Stimulated activated CD8-positive, alpha-beta memory T cell treated with anti-CD3 and anti-CD28 coated beads, Interleukin-4, amount 100 ng/mL, for 4 hours (primary cell): ENCODE results near the gene HSPA1A.
A peak's percentile ranks its signal among the peaks of the same experiment; 100 is the strongest.
"Not testable (repeated sequence)": the region's sequence is repeated elsewhere in the genome, so short reads cannot be mapped to it uniquely, and the experiment has no call there.

ENCODE experiments used
- DNase-seq, 2 donors: peaks; one replicate each; pipeline ENCODE4 v3.0.0-alpha.2; 2020; ENCODE audit warnings: low read depth in 2 of 2, low spot score in 1 of 2

Gene HSPA1A

DNA sequence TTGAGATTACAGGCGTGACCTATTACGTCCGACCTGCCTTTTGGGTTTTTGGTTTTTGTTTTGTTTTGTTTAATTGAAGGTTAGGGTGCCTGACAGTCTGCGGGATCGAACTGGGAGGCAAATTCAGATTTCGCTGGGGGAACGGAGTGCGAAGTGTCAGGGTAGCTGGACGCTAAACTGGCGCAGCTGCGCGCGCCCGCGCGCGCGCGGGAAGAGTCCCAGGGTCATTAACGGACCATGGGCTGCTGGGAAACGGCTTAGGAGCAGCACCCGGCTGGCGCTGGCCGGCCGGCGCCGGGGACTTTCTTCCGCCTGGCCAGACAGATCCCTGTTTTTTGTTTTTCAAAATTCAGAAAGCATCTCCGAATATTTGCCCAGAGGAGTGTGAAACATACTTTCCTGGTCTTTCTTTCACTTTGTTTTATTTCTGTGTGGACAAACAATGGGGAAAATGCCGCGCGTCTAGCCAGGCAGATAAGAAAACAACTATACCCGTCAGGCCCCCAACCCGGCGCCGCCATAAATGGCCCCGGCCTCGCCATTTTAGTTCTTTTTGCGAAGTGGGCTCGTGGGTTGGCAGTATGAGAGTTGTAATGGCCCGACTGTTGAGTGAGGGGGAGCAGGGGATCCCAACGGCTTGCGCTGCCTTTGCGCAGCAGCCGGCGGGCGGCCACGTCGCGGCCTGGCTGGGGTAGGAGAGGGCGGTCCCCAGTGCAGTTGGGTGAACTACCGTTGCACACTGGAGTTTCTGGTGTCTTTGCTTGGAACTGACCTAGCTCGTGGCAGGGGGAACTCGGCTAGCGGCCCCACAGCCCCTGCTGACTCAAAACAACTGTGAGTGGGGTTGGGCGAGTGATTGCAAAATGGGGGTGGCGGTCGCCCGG is 19.3 kb downstream of the HSPA1A start:
- DNase-seq = peak; percentile 50 to 65

- no peak for DNase-seq
These were observed 20.7 kb downstream of the HSPA1A start for GRCh38 chr6:31836047-31836473.

GRCh38 chr6:31836474-31837368 is 21.4 kb downstream of the HSPA1A start:
- DNase-seq = no peak

- no peak for DNase-seq
These were observed 22.2 kb downstream of the HSPA1A start for GRCh38 chr6:31837369-31838113.

GRCh38 chr6:31838114-31838553 is 22.8 kb downstream of the HSPA1A start:
- not testable (repeated sequence) for DNase-seq

DNA sequence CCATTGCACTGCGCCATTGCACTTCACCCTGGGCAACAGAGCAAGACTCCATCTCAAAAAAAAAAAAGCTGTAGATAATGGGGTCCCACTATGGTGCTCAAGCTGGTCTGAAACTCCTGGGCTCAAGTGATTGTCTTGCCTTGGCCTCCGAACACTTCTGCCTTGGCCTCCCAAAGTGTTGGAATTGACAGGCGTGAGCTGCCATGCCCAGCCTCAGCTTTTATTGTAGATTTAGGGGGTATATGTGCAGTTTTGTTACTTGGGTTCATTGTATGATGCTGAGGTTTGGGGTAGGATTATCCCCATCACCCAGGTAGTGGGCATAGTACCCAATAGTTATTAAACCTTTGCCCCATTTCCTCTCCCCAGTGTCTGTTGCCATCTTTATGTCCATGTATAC is 23.6 kb downstream of the HSPA1A start:
- DNase-seq = no peak

DNA sequence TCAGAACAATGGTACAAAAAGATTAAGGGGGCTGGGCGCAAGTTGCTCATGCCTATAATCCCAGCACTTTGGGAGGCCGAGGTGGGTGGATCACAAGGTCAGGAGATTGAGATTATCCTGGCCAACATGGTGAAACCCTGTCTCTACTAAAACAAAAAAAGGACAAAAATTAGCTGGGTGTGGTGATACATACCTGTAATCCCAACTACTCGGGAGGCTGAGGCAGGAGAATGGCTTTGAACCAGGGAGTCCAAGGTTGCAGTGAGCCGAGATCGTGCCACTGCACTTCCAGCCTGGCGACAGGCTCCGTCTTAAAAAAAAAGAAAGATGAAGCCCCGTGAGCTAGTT is 24.4 kb downstream of the HSPA1A start:
- DNase-seq = not testable (repeated sequence)

- no peak for DNase-seq
These were observed 26.7 kb downstream of the HSPA1A start for GRCh38 chr6:31842053-31842452.

DNA sequence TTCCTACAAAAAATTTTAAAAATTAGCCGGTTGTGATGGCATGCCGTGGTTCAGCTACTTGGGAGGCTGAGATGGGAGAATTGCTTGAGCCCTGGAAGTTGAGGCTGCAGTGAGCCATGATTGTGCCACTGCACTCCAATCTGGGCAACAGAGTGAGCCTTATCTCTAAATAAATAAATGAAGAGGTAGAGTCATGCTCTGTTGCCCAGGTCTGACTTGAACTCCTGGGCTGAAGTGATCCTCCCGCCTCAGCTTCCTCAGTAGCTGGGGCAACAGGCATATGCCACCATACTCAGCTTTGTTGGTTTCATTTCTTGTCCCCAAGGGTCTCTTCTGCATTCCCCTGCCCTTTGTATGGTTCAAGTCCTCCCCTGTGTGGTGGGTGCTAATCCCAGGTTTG is 29.2 kb downstream of the HSPA1A start:
- DNase-seq = no peak

DNA sequence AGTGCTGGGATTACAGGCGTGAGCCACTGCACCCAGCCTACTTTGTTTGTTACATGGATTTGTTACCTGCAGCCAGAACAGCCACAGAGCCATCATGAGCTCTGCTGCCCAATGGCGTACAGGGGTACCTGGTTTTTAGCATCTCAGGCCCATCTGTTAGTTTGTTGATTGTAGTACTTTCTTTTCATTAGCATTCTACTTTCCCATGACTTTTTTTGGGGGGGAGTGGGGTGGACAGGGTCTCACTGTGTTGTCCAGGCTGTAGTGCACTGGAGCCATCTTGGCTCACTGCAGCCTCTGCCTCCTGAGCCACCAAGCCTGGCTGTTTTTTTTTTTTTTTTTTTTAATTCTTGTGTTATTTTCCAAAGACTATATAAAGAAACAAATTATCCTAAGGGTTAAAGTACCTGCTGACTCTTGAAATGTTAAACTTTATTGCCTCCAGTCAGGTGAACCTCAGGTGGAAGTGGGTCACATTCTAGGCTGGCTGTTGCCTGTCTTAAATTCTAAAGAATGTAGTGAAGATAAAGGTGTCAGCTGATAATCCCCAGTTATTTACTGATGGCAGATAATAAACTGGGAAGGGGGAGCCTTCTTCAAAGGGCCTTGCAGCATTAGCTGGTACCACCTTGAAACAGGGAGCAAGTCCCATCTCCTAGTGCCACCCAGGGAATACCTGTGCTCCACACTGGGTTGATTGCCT is 32.1 kb downstream of the HSPA1A start:
- no peak for DNase-seq

- DNase-seq = no peak
These were observed 35.6 kb downstream of the HSPA1A start for GRCh38 chr6:31850765-31851484.

DNA sequence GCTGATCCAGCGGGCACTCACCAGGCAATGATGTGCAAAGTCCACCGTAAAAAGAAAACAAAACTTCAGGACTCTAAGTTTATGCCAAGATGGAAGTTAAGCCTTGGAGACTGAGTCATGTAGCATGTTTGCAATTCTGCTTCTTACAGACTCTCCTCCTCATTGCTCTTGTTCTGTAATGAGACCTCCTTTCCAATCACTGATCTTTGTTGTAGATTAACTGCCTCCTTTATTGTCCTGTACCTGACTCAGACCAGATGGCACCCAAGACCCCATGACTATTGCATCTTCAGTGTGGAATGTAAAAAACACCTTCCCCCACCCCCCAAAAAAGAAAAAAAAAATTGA is 36.1 kb downstream of the HSPA1A start:
- DNase-seq = no peak

DNA sequence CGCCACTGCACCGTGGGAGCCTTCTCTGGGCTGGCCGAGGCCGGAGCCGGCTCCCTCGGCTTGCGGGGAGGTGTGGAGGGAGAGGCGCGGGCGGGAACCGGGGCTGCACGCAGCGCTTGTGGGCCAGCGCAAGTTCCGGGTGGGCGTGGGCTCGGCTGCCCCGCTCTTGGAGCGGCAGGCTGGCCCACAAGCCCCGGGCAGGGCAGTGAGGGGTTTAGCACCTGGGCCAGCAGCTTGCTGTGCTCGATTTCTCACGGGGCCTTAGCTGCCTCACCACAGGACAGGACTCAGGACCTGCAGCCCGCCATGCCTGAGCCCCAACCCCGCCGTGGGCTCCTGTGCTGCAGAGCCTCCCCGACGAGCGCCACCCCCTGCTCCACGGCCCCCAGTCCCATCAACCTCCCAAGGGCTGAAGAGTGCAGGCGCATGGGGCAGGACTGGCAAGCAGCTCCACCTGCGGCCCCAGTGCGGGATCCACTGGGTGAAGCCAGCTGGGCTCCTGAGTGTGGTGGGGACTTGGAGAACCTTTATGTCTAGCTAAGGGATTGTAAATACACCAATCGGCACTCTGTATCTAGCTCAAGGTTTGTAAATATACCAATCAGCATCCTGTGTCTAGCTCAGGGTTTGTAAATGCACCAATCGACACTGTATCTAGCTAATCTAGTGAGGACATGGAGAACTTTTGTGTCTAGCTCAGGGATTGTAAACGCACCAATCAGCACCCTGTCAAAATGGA is 36.8 kb downstream of the HSPA1A start:
- not testable (repeated sequence) for DNase-seq

GRCh38 chr6:31857774-31858173 is 42.4 kb downstream of the HSPA1A start:
- DNase-seq = not testable (repeated sequence)

GRCh38 chr6:31858707-31859106 is 43.4 kb downstream of the HSPA1A start:
- DNase-seq = no peak

DNA sequence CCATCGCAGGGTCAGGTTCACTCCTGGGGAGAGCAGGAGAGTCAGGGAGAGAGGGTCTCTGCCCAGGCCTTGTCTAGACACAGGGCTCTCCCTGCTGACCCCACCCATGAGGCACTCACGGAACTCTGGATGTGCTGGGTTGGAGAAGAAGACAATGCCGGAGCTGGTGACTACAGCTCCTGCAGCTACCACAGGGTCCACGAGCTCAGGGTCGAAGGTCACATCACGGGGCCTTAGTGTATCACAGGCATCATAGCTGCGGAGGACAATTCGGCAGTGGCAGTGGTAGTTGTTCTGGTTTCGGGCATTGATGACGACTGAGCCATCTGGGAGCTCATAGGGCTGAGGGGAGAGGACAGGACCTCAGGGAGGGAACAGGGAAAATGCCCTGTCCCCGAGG is 44.6 kb downstream of the HSPA1A start:
- DNase-seq = no peak

DNA sequence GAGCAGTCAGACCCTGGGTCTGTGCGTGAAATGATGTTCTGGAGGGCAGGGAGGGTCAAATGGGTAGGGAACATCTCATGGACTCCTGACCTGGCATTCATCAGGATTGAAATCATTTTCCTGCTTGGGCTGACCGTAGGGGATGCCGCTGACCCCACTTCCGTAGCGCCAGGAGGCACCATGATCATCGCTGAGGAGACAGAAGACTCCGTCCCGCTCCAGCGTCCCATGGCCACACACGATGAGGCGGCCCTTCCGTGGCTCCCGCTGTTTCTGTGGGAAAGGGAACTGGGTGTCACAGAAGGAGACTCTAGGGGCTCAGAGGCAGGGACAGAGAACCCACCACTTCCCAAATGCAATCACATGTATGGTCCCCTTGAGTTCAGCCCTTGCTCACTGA is 45.0 kb downstream of the HSPA1A start:
- no peak for DNase-seq

DNA sequence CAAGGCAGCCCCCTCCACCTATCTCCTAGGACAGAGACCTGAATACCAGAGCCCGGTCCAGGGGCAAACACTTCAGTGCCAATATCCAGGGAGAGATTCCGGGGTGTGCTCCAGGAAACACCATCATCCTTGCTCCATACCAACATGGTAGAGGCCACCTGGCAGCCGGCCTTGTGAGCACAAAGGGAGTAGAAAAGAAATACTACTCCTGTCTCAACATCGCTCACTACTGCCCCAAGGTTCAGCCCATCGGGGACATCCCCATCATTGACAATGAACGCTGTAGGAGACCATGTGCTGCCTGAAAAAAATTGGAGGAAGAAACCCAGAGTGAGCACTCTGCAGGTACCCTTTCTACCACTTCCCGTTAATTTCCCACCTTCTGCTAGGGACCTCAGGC is 45.8 kb downstream of the HSPA1A start:
- no peak for DNase-seq

DNA sequence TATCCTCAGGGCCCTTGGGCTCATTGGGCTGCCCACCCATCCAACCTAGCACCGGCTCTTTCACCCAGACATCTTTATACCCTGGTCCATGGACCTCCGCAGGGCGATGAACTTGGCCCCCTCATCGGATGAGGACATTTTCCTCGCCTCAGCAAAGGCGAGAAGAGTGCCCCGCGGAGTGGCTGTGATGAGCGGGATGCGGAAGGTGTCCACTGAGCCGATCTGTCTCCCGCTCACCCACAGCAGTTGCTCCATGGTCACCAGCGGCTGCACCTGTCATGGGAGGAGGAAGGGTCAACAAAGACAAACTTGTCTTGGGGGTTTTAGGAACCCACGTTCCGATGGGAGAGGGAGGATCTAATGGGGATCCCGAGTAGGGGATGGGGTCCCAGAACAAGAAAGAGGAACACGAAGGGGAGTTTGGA is 46.6 kb downstream of the HSPA1A start:
- DNase-seq = no peak
